HepG2 (cell line): Measurements from ENCODE around the gene PANK4. TPM values are rescaled to one million over a fixed set of nuclear protein-coding genes. Genes with fewer than 3 reads are reported as not detected.

Experiments used
- BCL3 ChIP-seq: sonication (generic); formaldehyde crosslinking; IDR thresholded peaks from 2 replicates; pipeline ENCODE4 v1.5.1; 2020; ENCODE audit warnings: mild to moderate bottlenecking, missing genetic modification reagents, moderate library complexity
- EED ChIP-seq: sonication (generic); formaldehyde crosslinking; IDR thresholded peaks from 2 replicates; pipeline ENCODE4 v1.5.0; 2020; ENCODE audit warnings: mild to moderate bottlenecking, missing genetic modification reagents
- GFI1 ChIP-seq: sonication (generic); formaldehyde crosslinking; IDR thresholded peaks from 2 replicates; pipeline ENCODE4 v1.5.0; 2020; ENCODE audit warnings: missing genetic modification reagents, mild to moderate bottlenecking, borderline replicate concordance
- HHEX ChIP-seq: IDR thresholded peaks from 2 replicates; pipeline ENCODE4 v1.6.1; 2016; ENCODE audit warnings: control low read depth
- HINFP ChIP-seq: sonication (generic); formaldehyde crosslinking; IDR thresholded peaks from 2 replicates; pipeline ENCODE4 v1.4.0; 2020; ENCODE audit warnings: low read depth, mild to moderate bottlenecking, missing genetic modification reagents
- HIVEP1 ChIP-seq: sonication (generic); formaldehyde crosslinking; IDR thresholded peaks from 2 replicates; pipeline ENCODE4 v1.4.0; 2020; ENCODE audit warnings: mild to moderate bottlenecking, missing genetic modification reagents
- HNRNPL ChIP-seq: fragments of 200-400 bp; formaldehyde crosslinking; IDR thresholded peaks from 2 replicates; pipeline ENCODE4 v1.6.1; 2017; ENCODE audit warnings: mild to moderate bottlenecking, low read depth, low read length
- HOXD1 ChIP-seq: sonication (generic); formaldehyde crosslinking; IDR thresholded peaks from 2 replicates; pipeline ENCODE4 v1.5.0; 2020; ENCODE audit warnings: missing genetic modification reagents
- JARID2 ChIP-seq: sonication (generic); formaldehyde crosslinking; IDR thresholded peaks from 2 replicates; pipeline ENCODE4 v1.8.1; 2023; ENCODE audit warnings: missing genetic modification reagents, inconsistent platforms; ENCODE audit not compliant: insufficient replicate concordance
- KAT2B ChIP-seq: fragments of 150-350 bp; IDR thresholded peaks from 2 replicates; pipeline ENCODE4 v1.6.1; 2014; ENCODE audit warnings: low read depth, low read length, borderline replicate concordance
- KDM5B ChIP-seq: sonication (generic); formaldehyde crosslinking; IDR thresholded peaks from 2 replicates; pipeline ENCODE4 v1.4.0; 2020; ENCODE audit warnings: missing genetic modification reagents, mild to moderate bottlenecking, borderline replicate concordance
- NFKBIZ ChIP-seq: IDR thresholded peaks from 2 replicates; pipeline ENCODE4 v1.6.1; 2018; ENCODE audit warnings: missing genetic modification reagents, missing compliant biosample characterization
- POLR2AphosphoS5 ChIP-seq: IDR thresholded peaks from 2 replicates; pipeline ENCODE4 v1.6.1; 2012; ENCODE audit warnings: low read depth, low read length
- SMARCC2 ChIP-seq: fragments of 450-650 bp; IDR thresholded peaks from 2 replicates; pipeline ENCODE4 v1.6.1; 2017; ENCODE audit warnings: antibody characterized with exemption, mild to moderate bottlenecking
- SRF ChIP-seq: IDR thresholded peaks from 2 replicates; pipeline ENCODE4 v1.6.1; 2011; ENCODE audit warnings: mild to moderate bottlenecking, low read depth, low read length, moderate library complexity
- TAF1 ChIP-seq: sonication (generic); formaldehyde crosslinking; IDR thresholded peaks from 2 replicates; pipeline ENCODE4 v1.4.0; 2020; ENCODE audit warnings: missing genetic modification reagents
- TEAD2 ChIP-seq: sonication (generic); formaldehyde crosslinking; IDR thresholded peaks from 2 replicates; pipeline ENCODE4 v1.9.0; 2021; ENCODE audit warnings: missing genetic modification reagents
- THRA ChIP-seq: sonication (generic); formaldehyde crosslinking; IDR thresholded peaks from 2 replicates; pipeline ENCODE4 v1.4.0; 2020; ENCODE audit warnings: missing genetic modification reagents, borderline replicate concordance
- ZBTB20 ChIP-seq: sonication (generic); formaldehyde crosslinking; IDR thresholded peaks from 2 replicates; pipeline ENCODE4 v1.8.1; 2023; ENCODE audit warnings: missing genetic modification reagents, low read depth, mild to moderate bottlenecking, borderline replicate concordance
- ZNF644 ChIP-seq: IDR thresholded peaks from 2 replicates; pipeline ENCODE4 v1.6.1; 2016; ENCODE audit warnings: low read depth
- ZNF713 ChIP-seq: sonication (generic); formaldehyde crosslinking; IDR thresholded peaks from 2 replicates; pipeline ENCODE4 v1.4.0; 2020; ENCODE audit warnings: mild to moderate bottlenecking, missing genetic modification reagents
- polyA plus RNA-seq, 8 experiments: library from polyadenylated mRNA; depleted of rRNA in 3 of 8; stranded (reverse) in 7 of 8; unstranded in 1 of 8; fragments of >200 nt; fragmentation: Illumina TruSeq in 4 of 8; extraction: Trizol in 4 of 8; gene quantifications; 2 replicates each; pipeline versions ENCODE4 v1.2.1 to v1.2.3, GENCODE V29; 2011 to 2016; ENCODE audit warnings: low read depth in 4 of 8, missing spikeins in 1 of 8, mixed read lengths in 1 of 8; ENCODE audit not compliant: insufficient read depth in 1 of 8
- total RNA-seq, 5 experiments: library from RNA; depleted of rRNA; stranded (reverse); fragments of >200 nt; fragmentation: Illumina TruSeq; extraction: Trizol; gene quantifications; 2 replicates each; pipeline ENCODE4 v1.2.3, GENCODE V29; 2016; ENCODE audit warnings: low read depth in 1 of 5
- TF ChIP-seq, protein P1 (sequence below): sonication (generic); formaldehyde crosslinking; IDR thresholded peaks from 2 replicates; pipeline ENCODE4 v1.5.1; 2020; ENCODE audit warnings: mild to moderate bottlenecking, missing genetic modification reagents, moderate library complexity

PANK4 gene
- total and polyA plus RNA-seq, 2 of the 13 experiments (the other 11 are each of a cell fraction or from before 2014, with no cell fraction given): 17.4 to 19.3 TPM

DNA sequence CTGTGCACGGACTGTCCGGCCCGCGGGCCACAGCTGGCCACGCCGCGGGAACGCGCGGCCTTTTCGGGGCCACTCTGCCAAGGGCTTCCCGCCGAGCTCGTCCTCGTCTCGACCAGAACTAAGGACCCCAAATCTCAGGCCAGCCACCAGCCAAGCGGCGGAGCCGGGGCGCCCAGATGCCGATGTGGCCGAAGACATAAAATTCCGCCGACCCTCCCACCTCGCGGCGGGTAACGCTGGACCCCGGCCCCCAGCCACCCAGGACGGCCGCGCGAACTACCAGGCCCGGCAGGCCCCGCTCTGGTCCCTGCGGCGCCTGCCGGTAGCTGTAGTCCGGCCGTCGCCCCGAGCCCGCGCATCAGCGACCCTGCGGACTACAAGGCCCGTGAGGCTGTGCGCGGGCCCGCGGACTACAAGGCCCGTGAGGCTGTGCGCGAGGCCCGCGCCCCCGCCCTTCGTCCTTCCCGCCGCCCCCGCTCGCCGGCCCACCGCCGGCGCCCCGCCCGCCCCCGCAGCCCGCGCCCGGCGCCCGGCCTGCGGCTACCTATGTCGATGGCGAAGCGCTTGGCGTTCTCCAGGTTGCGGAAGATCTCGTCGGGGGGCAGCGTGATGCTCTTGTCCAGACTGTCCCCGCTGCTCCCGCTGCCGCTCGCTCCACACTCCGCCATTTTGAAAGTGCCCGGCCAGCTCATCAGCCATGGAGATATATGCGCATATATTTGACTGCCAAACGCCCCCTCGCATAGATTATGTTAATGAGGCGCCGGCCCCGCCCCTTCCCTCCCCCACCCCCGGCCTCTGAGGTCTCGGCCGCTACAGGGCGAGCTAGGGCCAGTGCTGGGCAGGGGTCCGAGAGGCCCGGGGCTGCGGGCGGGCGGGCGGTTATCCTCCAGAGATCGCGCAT, at the start of gene PANK4 (continued):
- TF ChIP-seq ZBTB20 (no peak), EED (no peak), SMARCC2 (no peak), POLR2AphosphoS5 (peak; percentile 81), TEAD2 (CRISPR knock-in tag) (no peak), HHEX (CRISPR knock-in tag) (no peak), KAT2B (no peak), SRF (0 out of 2 replicates have a peak, but pooled peaks have one; percentile 21), HOXD1 (no peak; the same call in 1 of the 2 replicates), HNRNPL (no peak), JARID2 (CRISPR knock-in tag) (no peak), HIVEP1 (CRISPR knock-in tag) (no peak), KDM5B (no peak; the same call in 1 of the 2 replicates), TAF1 (peak; percentile 63), THRA (no peak), ZNF644 (CRISPR knock-in tag) (no peak), HINFP (CRISPR knock-in tag) (no peak), NFKBIZ (CRISPR knock-in tag) (peak; percentile 31; the same call in 1 of the 2 replicates), ZNF713 (CRISPR knock-in tag) (no peak), GFI1 (no peak), BCL3 (CRISPR knock-in tag) (0 out of 2 replicates have a peak, but pooled peaks have one; percentile 48)
- TF ChIP-seq, protein P1, sequence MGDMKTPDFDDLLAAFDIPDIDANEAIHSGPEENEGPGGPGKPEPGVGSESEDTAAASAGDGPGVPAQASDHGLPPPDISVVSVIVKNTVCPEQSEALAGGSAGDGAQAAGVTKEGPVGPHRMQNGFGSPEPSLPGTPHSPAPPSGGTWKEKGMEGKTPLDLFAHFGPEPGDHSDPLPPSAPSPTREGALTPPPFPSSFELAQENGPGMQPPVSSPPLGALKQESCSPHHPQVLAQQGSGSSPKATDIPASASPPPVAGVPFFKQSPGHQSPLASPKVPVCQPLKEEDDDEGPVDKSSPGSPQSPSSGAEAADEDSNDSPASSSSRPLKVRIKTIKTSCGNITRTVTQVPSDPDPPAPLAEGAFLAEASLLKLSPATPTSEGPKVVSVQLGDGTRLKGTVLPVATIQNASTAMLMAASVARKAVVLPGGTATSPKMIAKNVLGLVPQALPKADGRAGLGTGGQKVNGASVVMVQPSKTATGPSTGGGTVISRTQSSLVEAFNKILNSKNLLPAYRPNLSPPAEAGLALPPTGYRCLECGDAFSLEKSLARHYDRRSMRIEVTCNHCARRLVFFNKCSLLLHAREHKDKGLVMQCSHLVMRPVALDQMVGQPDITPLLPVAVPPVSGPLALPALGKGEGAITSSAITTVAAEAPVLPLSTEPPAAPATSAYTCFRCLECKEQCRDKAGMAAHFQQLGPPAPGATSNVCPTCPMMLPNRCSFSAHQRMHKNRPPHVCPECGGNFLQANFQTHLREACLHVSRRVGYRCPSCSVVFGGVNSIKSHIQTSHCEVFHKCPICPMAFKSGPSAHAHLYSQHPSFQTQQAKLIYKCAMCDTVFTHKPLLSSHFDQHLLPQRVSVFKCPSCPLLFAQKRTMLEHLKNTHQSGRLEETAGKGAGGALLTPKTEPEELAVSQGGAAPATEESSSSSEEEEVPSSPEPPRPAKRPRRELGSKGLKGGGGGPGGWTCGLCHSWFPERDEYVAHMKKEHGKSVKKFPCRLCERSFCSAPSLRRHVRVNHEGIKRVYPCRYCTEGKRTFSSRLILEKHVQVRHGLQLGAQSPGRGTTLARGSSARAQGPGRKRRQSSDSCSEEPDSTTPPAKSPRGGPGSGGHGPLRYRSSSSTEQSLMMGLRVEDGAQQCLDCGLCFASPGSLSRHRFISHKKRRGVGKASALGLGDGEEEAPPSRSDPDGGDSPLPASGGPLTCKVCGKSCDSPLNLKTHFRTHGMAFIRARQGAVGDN: peak; percentile 29
